Heart right ventricle (tissue), 16 donors: Measurements from ENCODE around the gene SETD3. TPM values are rescaled to one million over a fixed set of nuclear protein-coding genes. Genes with fewer than 3 reads are reported as not detected.

Experiments used
- ATAC-seq, 8 donors: fragments of 200-7000 bp; cut with Tn5 transposase; one replicate each; pipeline ENCODE4 v1.9.1; 2020; ENCODE audit warnings: mild to moderate bottlenecking in 8 of 8, moderate library complexity in 8 of 8, moderate number of reproducible peaks in 1 of 8
- DNase-seq, 2 donors: peaks; one replicate each; pipeline ENCODE4 v3.0.0-alpha.2; 2020
- H3K27ac ChIP-seq, 10 donors: fragments of 200-600 bp; sonication (generic) in 2 of 10; one replicate each; pipeline versions ENCODE4 v1.5.0 to v1.8.0; 2020 to 2022; ENCODE audit warnings: mild to moderate bottlenecking in 3 of 10
- H3K27me3 ChIP-seq, 7 donors: fragments of 200-600 bp; one replicate each; pipeline ENCODE4 v1.8.0; 2021 to 2022; ENCODE audit warnings: mild to moderate bottlenecking in 2 of 7
- H3K36me3 ChIP-seq, 9 donors: fragments of 200-600 bp; sonication (generic) in 1 of 9; one replicate each; pipeline versions ENCODE4 v1.5.0 to v1.8.0; 2020 to 2022; ENCODE audit warnings: mild to moderate bottlenecking in 2 of 9
- H3K4me1 ChIP-seq, 9 donors: fragments of 200-600 bp; sonication (generic) in 1 of 9; one replicate each; pipeline versions ENCODE4 v1.5.0 to v1.8.0; 2020 to 2022; ENCODE audit warnings: mild to moderate bottlenecking in 4 of 9
- H3K4me3 ChIP-seq, 10 donors: fragments of 200-600 bp; sonication (generic) in 2 of 10; one replicate each; pipeline versions ENCODE4 v1.5.0 to v1.8.0; 2020 to 2022; ENCODE audit warnings: mild to moderate bottlenecking in 7 of 10, moderate library complexity in 2 of 10
- H3K9me3 ChIP-seq, 11 donors: fragments of 200-600 bp in 10 of 11; sonication (generic) in 2 of 11; one replicate each; pipeline versions ENCODE4 v1.5.0 to v1.8.0; 2013 to 2022; ENCODE audit warnings: mild to moderate bottlenecking in 2 of 11, control low read depth in 1 of 11, moderate library complexity in 1 of 11
- CTCF ChIP-seq, 9 donors: fragments of 200-600 bp; sonication (generic) in 2 of 9; IDR thresholded peaks; one replicate each; pipeline versions ENCODE4 v1.5.0 to v1.8.0; 2021 to 2022; ENCODE audit warnings: antibody characterized with exemption in 9 of 9, mild to moderate bottlenecking in 5 of 9, moderate library complexity in 1 of 9
- WGBS, 2 donors: extraction: QIAGEN DNeasy Blood & Tissue Kit; methylation state at CpG; one replicate each; pipeline ENCODE4 v1.1.7; 2013; ENCODE audit warnings: inconsistent platforms in 1 of 2; 5-methylcytosine and 5-hydroxymethylcytosine counted together
- intact Hi-C, 10 donors: fragments of 100-400 bp; cut with DNase I; formaldehyde crosslinking; loops; one replicate each; pipeline versions ENCODE4 v1.11.1 to v1.14.2; 2022
- polyA plus RNA-seq, 2 donors: library from polyadenylated mRNA; stranded (reverse); fragments of 200-250 nt; gene quantifications; one replicate each; pipeline ENCODE4 v1.2.3, GENCODE V29; 2013
- total RNA-seq, 10 donors: library from RNA; stranded (reverse); fragmentation: NEBNext Ultra II Directional in 3 of 10; extraction: Animal tissue kit (Norgen Biotek cat#: 25700) in 3 of 10; gene quantifications; one replicate each; pipeline versions ENCODE4 v1.2.1 to v1.2.4, GENCODE V29; 2021 to 2023
- donor health status: Arrhythmogenic right ventricular cardiomyopathy.
- donor health status: ischemic (EF 13 %, LVEDD 7.1; RV severe dilation, severe dysfunction).
- donor health status: healthy with polysubstance abuse.
- donor health status: DM: no; HTN: yes; CAD: no.
- donor health status: DM: no; HTN: no; CAD: no.
- donor health status: ischemic (EF 25% LVEDD 6.9; RV normal size, moderate dysfunction).
- donor health status: ischemic (EF 25% LVEDD 5.7; RV mildly dilated, moderate dysfunction).
- donor health status: healthy.
- donor health status: DM: yes; HTN: yes; CAD: no.
- donor health status: Ischemic cardiomyopathy.
- donor health status: ischemic (EF 35%, LVEDD 5.7; RV mildly dilated, moderate dysfunction).
- donor health status: nonischemic (EF 11% LVEDD 7.7; RV severe dilation, severe dysfunction).
- donor health status: DM: yes; HTN: yes; CAD: no.
- donor health status: PGD.
- donor health status: ischemic (EF 29% LVEDD 5.4; RV normal size, mild dysfunction).
- donor health status: nonischemic (EF 23%, LVEDD 6.1; RV moderate dilation, normal function).

The SETD3 gene
- total and polyA plus RNA-seq, 12 donors, result 35.0 to 129 (median 106) TPM

GRCh38 chr14:99527026-99527425, 46.4 kb upstream of the SETD3 start:
- H3K36me3 ChIP-seq, result no peaks in the 10 kb centered on the region
- DNase-seq, result no peak
- ATAC-seq, result no peak
- H3K9me3 ChIP-seq, result no peaks in the 10 kb centered on the region
- H3K27me3 ChIP-seq, result no peaks in the 10 kb centered on the region
- H3K4me1 ChIP-seq, result peaks cover 8 to 75% (median 53%) of the 10 kb centered on the region in 9 donors
- no peak overlapping the region for H3K4me3 ChIP-seq
- peak overlapping the region in 1 of 10 donors; percentile 44 for H3K27ac ChIP-seq
- intact Hi-C loops, result loop anchor here in 1 of 10 donors (10.0 kb wide), 1 partner anchor 358 kb away; no protein-coding TSS in a partner anchor
- 83% methylated on average over 12 of the region's 12 CpGs for WGBS, 2 donors
- TF ChIP-seq CTCF (IDR thresholded peaks at IDR 0.05), result no peak

GRCh38 chr14:99525699-99526080, 45.0 kb upstream of the SETD3 start:
- H3K4me1 ChIP-seq, result peaks cover 8 to 68% (median 46%) of the 10 kb centered on the region in 9 donors
- 88 to 89% methylated on average over 12 of the region's 12 CpGs for WGBS, 2 donors
- H3K9me3 ChIP-seq, result no peaks in the 10 kb centered on the region
- H3K4me3 ChIP-seq, result no peak overlapping the region
- peak overlapping the region in 9 of 10 donors; percentile 53 to 79 (median 59) for H3K27ac ChIP-seq
- no peaks in the 10 kb centered on the region for H3K27me3 ChIP-seq
- peaks cover 0 to 12% (median 0%) of the 10 kb centered on the region in 9 donors for H3K36me3 ChIP-seq
- TF ChIP-seq CTCF (IDR thresholded peaks at IDR 0.05), result no peak
- DNase-seq, result no peak
- no peak for ATAC-seq
- intact Hi-C loops, result loop anchor here in 1 of 10 donors (10.0 kb wide), 1 partner anchor 359 kb away; no protein-coding TSS in a partner anchor

- ATAC-seq (peak in 7 of 8 donors; percentile 48 to 67 (median 58)), DNase-seq (no peak)
- no peaks in the 10 kb centered on the region for H3K27me3 ChIP-seq
- peak overlapping the region; percentile 29 to 79 (median 59) for H3K27ac ChIP-seq
- peaks cover 8 to 61% (median 46%) of the 10 kb centered on the region in 9 donors for H3K4me1 ChIP-seq
- H3K4me3 ChIP-seq, result no peak overlapping the region
- TF ChIP-seq CTCF (IDR thresholded peaks at IDR 0.05), result peak in 8 of 9 donors; percentile 8 to 55 (median 34)
- H3K36me3 ChIP-seq, result peaks cover 0 to 12% (median 0%) of the 10 kb centered on the region in 9 donors
- intact Hi-C loops, result loop anchor here in 1 of 10 donors (10.0 kb wide), 1 partner anchor 360 kb away; no protein-coding TSS in a partner anchor
- WGBS, 2 donors, result 60 to 66% methylated on average over 17 of the region's 17 CpGs
- H3K9me3 ChIP-seq, result no peaks in the 10 kb centered on the region
Observed at GRCh38 chr14:99524804-99525698, 44.4 kb upstream of the SETD3 start.

- ATAC-seq, result peak in 5 of 8 donors; percentile 14 to 29 (median 21)
- intact Hi-C loops, result loop anchor here in 1 of 10 donors (10.0 kb wide), 1 partner anchor 361 kb away; no protein-coding TSS in a partner anchor
- WGBS, 2 donors, result 64 to 75% methylated on average over 16 of the region's 16 CpGs
Observed at GRCh38 chr14:99524091-99524661, 43.5 kb upstream of the SETD3 start.

More at GRCh38 chr14:99524091-99524661, 43.5 kb upstream of the SETD3 start:
- Histone ChIP-seq H3K27ac (peak overlapping the region in 9 of 10 donors; percentile 53 to 79 (median 59)), H3K4me1 (peaks cover 8 to 58% (median 46%) of the 10 kb centered on the region in 9 donors), H3K9me3 (no peaks in the 10 kb centered on the region), H3K36me3 (peaks cover 0 to 12% (median 0%) of the 10 kb centered on the region in 9 donors), H3K4me3 (no peak overlapping the region), H3K27me3 (no peaks in the 10 kb centered on the region)
- peak in 1 of 2 donors; percentile 52 for DNase-seq
- TF ChIP-seq CTCF (IDR thresholded peaks at IDR 0.05), result no peak
